Bronchial epithelial cell (primary cell): ENCODE results near the gene COPS7B. TPM values are rescaled to one million over a fixed set of nuclear protein-coding genes. Genes with fewer than 3 reads are reported as not detected.
A peak's percentile ranks its signal among the peaks of the same experiment; 100 is the strongest.

Experiments used
- DNase-seq: peaks from one replicate; pipeline ENCODE4 v3.0.0-alpha.2; 2010; ENCODE audit warnings: low read depth
- FAIRE-seq: peaks from 2 replicates; lab custom pipeline; 2011; peaks lifted over from hg19 to GRCh38; lab: Jason Lieb, UNC
- H3K27me3 ChIP-seq: 2 replicates; pipeline ENCODE4 v1.5.1; 2011; ENCODE audit warnings: low read length; ENCODE audit not compliant: control insufficient read depth, insufficient read depth
- H3K36me3 ChIP-seq: 2 replicates; pipeline ENCODE4 v1.5.1; 2011; ENCODE audit warnings: low read length; ENCODE audit not compliant: control insufficient read depth, insufficient read depth
- H3K4me3 ChIP-seq: 2 replicates; pipeline ENCODE4 v1.5.1; 2011; ENCODE audit warnings: mild to moderate bottlenecking, low read depth, low read length, control low read depth
- CTCF ChIP-seq: IDR thresholded peaks from 2 replicates; pipeline ENCODE4 v1.5.1; 2011; ENCODE audit warnings: mild to moderate bottlenecking, moderate library complexity, low read length, control low read depth, inconsistent platforms; ENCODE audit not compliant: insufficient read depth, severe bottlenecking
- total RNA-seq: library from RNA; depleted of rRNA; stranded (reverse); fragments of >200 nt; gene quantifications from 2 replicates; pipeline ENCODE4 v1.2.1, GENCODE V29; 2014

The COPS7B gene
- total RNA-seq, 1 donor from 2014 or later, result 12.6 TPM

- H3K36me3 ChIP-seq, result peaks cover 13% of the 10 kb centered on the region
- no peak for TF ChIP-seq CTCF
- peak; percentile 67 for DNase-seq
- no peak for FAIRE-seq
- H3K27me3 ChIP-seq, result no peaks in the 10 kb centered on the region
- H3K4me3 ChIP-seq, result no peak overlapping the region
Observed at GRCh38 chr2:231794383-231794782, 8.1 kb downstream of the COPS7B start.

GRCh38 chr2:231795525-231796327, 9.5 kb downstream of the COPS7B start:
- Histone ChIP-seq H3K27me3 (no peaks in the 10 kb centered on the region), H3K36me3 (peaks cover 14% of the 10 kb centered on the region), H3K4me3 (no peak overlapping the region)
- peak; percentile 85 for DNase-seq
- FAIRE-seq, result peak; percentile 84
- TF ChIP-seq CTCF, result peak; percentile 68

GRCh38 chr2:231800493-231801091, 14.3 kb downstream of the COPS7B start:
- H3K36me3 ChIP-seq, result peaks cover 16% of the 10 kb centered on the region
- TF ChIP-seq CTCF, result peak; percentile 68
- FAIRE-seq, result no peak
- no peak overlapping the region for H3K4me3 ChIP-seq
- DNase-seq, result peak; percentile 30
- no peaks in the 10 kb centered on the region for H3K27me3 ChIP-seq

GRCh38 chr2:231803501-231804138, 17.4 kb downstream of the COPS7B start:
- peaks cover 14% of the 10 kb centered on the region for H3K36me3 ChIP-seq
- H3K27me3 ChIP-seq, result no peaks in the 10 kb centered on the region
- TF ChIP-seq CTCF, result no peak
- FAIRE-seq, result no peak
- DNase-seq, result no peak
- no peak overlapping the region for H3K4me3 ChIP-seq

GRCh38 chr2:231807020-231807419, 20.8 kb downstream of the COPS7B start:
- FAIRE-seq, result no peak
- H3K4me3 ChIP-seq, result no peak overlapping the region
- no peak for TF ChIP-seq CTCF
- H3K36me3 ChIP-seq, result peaks cover 13% of the 10 kb centered on the region
- DNase-seq, result no peak
- H3K27me3 ChIP-seq, result no peaks in the 10 kb centered on the region
